GM19468 (cell line): ENCODE measurements around the gene GRIK4.

ENCODE experiments used
- ATAC-seq: cut with Tn5 transposase; IDR thresholded peaks from one replicate; pipeline ENCODE4 v1.9.1; 2021; ENCODE audit warnings: mild to moderate bottlenecking, moderate library complexity, moderate number of reproducible peaks; ENCODE audit not compliant: unreplicated experiment; ENCODE audit errors: extremely low read depth

The GRIK4 gene

GRCh38 chr11:120917559-120918239, 406.2 kb downstream of the GRIK4 start:
- ATAC-seq, result no peak

GRCh38 chr11:120918257-120918656, 406.7 kb downstream of the GRIK4 start:
- no peak for ATAC-seq

- ATAC-seq, result no peak
These were observed 407.5 kb downstream of the GRIK4 start for GRCh38 chr11:120919045-120919444.

- no peak for ATAC-seq
These were observed 408.0 kb downstream of the GRIK4 start for GRCh38 chr11:120919566-120919965.

GRCh38 chr11:120923866-120924508, 412.4 kb downstream of the GRIK4 start:
- no peak for ATAC-seq

- peak; percentile 91 for ATAC-seq
These were observed 414.4 kb downstream of the GRIK4 start for GRCh38 chr11:120925944-120926343.

- ATAC-seq, result no peak
These were observed 417.1 kb downstream of the GRIK4 start for GRCh38 chr11:120928627-120929026.

- ATAC-seq, result no peak
These were observed 417.5 kb downstream of the GRIK4 start for GRCh38 chr11:120929090-120929489.

GRCh38 chr11:120929664-120930154, 418.2 kb downstream of the GRIK4 start:
- no peak for ATAC-seq

GRCh38 chr11:120931057-120931779, 419.7 kb downstream of the GRIK4 start:
- no peak for ATAC-seq

GRCh38 chr11:120932305-120932915, 420.9 kb downstream of the GRIK4 start:
- no peak for ATAC-seq

- ATAC-seq, result no peak
These were observed 424.8 kb downstream of the GRIK4 start for GRCh38 chr11:120936356-120936755.

- ATAC-seq, result no peak
These were observed 426.0 kb downstream of the GRIK4 start for GRCh38 chr11:120937501-120937900.

- no peak for ATAC-seq
These were observed 426.7 kb downstream of the GRIK4 start for GRCh38 chr11:120938260-120938659.

GRCh38 chr11:120940160-120940848, 428.8 kb downstream of the GRIK4 start:
- no peak for ATAC-seq

GRCh38 chr11:120941000-120941399, 429.5 kb downstream of the GRIK4 start:
- ATAC-seq, result no peak

GRCh38 chr11:120942701-120943100, 431.2 kb downstream of the GRIK4 start:
- ATAC-seq, result no peak

- ATAC-seq, result no peak
These were observed 433.5 kb downstream of the GRIK4 start for GRCh38 chr11:120945042-120945441.

GRCh38 chr11:120950880-120951279, 439.3 kb downstream of the GRIK4 start:
- no peak for ATAC-seq
